GM21381 (cell line): ENCODE measurements around the gene RABIF.
"Not testable (repeated sequence)": the region's sequence is repeated elsewhere in the genome, so short reads cannot be mapped to it uniquely, and the experiment has no call there.

Source experiments
- ATAC-seq: cut with Tn5 transposase; IDR thresholded peaks from one replicate; pipeline ENCODE4 v1.9.1; 2021; ENCODE audit warnings: mild to moderate bottlenecking, moderate library complexity; ENCODE audit not compliant: unreplicated experiment

The RABIF gene

DNA sequence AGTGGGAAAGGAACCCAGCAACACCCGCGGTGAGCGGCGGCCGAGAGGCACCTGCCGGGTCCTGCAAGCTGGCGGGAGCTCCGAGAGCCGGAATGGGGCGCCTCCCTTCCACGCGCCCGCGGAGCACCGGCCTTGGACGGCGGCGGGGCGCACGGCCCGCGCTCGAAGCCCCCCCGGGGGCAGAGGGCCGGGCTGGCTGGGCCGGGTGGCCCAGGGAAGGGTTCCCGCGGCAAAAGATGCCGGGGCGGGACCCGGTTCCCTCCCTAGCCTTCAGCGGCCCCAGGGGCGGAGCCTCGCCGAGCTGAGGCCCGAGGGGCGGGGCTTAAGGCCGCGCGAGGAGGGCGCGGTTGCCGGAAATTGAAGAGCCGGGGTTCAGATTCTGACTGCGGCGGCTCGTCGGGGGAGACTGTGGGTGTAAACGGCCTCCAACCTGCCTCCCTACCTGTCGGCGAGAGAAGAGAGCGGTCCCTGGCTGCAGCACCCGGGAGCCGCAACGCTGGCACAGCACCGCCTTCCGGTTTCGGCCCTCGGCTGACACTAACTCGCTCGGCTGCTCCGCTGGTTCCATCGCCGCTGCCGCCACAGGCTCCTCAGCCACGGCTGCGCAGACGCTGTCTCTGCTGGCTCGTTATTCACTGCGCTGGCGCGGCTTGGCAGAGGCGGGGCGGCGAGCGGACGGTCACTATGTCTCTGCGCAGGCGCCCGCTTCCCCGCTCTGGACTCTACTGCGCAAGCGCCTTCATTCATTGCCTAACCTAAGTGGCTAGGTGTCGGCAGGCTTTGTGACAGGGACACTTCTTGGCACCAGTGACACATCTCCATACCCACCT lies at the start of gene RABIF:
Gene RABIF (minus strand): TSS at position 619 of the 830 bp plus-strand sequence. CDS start 51 bp downstream, at position 568.
- peak; percentile 87 for ATAC-seq

DNA sequence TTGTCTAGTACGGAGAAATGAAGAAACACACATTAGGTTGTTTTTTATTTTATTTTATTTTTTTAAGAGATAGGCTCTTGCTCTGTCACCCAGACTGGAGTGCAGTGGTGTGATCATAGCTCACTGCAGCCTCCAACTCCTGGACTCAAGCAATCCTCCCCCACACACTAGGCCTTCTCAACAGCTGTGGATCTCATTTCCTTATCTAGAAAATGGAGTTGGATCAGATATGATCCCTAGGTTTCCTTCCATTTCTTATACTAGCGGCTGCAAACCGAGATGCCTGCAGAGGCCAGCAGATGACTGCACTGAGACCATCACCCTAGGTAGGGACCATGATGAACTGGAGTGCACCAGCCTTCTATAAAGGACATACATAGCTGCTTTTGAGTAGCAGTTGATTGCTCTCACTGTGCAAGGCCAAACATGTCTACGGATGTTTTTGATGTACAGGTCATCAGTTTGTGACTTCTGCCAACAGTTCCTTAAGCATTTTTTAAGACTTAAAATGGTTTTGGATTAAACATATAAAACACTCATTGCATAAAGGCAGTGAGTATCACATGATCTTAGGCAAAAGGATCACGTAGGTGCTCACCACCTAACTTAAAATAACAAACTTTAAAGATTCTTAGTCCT lies 49.5 kb upstream of the RABIF start:
- ATAC-seq, result no peak

GRCh38 chr1:202936409-202936808 lies 47.5 kb upstream of the RABIF start:
- not testable (repeated sequence) for ATAC-seq

DNA sequence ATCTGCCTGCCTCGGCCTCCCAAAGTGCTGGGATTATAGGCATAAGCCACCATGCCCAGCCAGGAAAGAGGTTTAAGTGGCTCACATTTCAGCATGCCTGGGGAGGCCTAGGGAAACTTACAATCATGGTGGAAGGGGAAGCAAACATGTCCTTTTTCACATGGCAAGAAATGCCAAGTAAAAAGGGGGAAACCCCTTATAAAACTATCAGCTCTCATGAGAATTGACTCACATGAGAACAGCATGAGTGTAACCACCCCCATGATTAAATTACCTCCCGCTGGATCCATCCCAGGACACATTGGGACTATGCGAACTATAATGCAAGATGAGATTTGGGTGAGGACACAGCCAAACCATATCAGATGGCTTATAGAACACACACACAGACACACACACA lies 46.9 kb upstream of the RABIF start:
- ATAC-seq, result no peak

- no peak for ATAC-seq
Observed at GRCh38 chr1:202934755-202935154, 45.8 kb upstream of the RABIF start.

DNA sequence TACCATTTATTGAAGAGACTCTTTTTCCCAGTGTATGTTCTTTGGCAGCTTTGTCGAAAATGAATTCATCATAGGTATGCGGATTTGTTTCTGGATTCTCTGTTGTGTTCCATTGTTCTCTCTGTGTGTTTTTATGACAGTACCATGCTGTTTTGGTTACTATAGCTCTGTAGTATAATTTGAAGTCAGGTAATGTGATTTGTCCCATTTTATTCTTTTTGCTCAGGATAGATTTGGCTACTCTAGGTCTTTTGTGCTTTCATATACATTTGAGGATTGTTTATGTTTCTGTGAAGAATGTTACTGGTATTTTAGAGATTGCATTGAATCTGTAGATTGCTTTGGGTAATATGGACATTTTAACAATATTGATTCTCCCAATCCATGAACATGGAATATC lies 43.5 kb upstream of the RABIF start:
- no peak for ATAC-seq

DNA sequence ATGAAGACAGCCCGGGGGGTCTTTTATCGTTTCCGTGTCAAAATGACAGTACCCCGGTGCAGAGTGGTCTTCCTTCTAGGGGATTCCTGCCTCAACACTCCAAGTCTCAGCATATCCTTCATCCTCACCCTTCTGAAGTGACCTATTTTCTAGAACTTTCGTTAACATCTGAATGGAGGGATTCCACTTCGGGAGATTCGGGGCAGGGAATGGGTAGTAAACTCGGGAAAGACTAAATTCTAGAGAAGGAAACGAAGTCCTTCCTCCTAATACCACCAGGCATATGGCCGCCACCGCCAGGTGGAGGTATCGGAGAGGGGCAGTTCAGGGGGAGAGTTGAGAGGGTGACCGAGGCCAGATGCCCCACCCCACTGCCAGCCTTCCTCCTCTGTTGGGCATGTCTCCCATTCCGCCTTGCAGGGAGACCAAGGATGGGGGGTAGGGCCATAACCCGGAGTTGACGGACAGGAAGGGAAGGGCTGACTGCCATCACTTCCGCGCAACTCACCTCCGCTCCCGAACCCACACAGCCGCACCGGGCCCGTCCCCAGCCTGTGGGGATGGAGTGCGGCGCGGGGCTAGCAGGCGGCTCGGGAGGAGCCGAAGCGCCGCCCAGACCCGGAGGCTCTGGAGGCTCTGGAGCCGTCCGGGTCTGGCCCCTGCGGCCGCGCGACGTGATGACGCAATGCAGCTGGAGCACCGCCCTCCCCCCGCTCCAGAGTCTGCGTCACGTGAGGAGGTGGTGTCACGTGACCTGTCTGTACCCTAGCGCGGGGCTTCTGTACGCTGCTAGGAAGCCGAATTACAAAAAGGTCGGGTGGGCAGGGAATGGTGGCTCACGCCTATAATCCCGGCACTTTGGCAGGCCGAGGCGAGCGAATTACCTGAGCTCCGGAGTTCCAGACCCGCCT lies 37.9 kb upstream of the RABIF start, which contains the start of gene KLHL12:
Gene KLHL12 (minus strand): TSS at position 654 of the 911 bp plus-strand sequence. CDS start 2,072 bp downstream, outside the sequence.
- peak; percentile 93 for ATAC-seq

DNA sequence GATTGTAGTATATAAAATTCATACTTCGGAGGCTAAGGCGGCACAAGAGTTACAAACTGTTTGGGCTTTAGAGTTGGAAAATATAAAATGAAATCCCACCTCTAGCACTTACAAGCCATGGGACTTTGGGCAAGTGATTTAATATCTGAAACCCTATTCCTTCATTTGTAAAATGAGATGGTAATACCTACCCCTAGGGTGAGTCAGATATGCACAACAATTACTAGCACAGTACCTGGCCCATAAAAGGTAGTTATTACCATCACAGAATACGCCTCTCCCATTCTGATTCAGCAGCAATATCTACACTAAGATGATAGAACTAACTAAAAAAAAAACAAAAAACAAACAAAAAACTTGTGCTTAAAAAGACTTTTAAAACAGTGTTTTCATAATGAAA lies 34.6 kb upstream of the RABIF start:
- no peak for ATAC-seq

DNA sequence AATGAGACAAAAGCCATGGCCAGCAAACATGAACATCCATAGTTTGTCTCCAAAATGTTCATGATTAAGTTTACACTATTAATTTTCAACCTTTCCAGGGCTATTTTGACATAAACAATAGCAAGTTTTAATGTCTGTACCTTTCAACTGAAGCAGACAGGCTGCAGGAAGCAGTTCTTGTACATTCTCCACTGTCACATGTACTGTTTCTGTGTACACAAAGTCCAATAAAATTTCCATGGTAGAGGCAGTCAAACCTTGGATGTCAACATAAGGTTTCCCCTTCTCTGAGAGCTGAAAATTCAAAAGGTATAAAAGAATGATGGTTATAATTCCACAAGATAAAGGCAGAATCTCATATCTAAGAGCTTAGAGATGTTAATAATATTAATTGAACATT lies 30.7 kb upstream of the RABIF start:
- no peak for ATAC-seq

DNA sequence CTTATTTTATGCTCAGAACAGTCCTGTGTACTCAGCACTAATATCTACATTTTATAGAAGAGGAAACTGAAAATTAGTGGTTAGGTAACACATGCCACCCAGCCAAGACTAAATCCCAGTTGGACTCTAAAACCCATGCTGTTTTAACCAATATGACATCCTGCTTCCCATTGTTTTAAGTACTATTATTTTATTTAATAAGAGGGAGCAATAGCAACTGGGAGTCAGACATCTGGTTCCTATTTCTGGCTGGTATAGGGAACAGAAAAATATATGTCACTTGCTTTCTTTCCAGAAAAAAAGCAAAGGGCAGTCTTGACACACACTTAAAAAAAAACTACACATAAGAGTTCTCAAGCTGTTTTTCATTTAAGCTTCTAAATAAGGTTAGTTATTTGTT lies 26.2 kb upstream of the RABIF start:
- no peak for ATAC-seq

GRCh38 chr1:202912476-202912875 lies 23.5 kb upstream of the RABIF start:
- ATAC-seq, result not testable (repeated sequence)

DNA sequence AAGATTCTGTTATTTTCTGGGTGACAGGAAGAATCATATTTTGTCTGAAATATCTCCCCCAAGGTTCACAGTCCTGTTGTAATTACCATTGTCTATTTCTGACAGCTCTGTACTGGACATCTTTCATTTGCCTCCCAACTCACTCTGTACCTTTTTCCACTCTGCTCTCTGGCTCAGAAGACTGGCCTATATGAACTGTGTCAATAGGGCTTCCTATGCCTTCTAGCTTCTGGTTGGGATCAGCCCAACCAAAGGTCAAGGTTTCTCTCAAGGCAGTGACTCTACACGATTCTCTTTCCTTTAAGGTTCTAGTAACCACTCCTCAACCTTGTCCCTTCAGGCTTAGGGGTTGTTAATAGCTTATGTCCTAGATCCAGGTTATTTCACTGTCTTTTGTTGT lies 20.5 kb upstream of the RABIF start:
- no peak for ATAC-seq

- no peak for ATAC-seq
Observed at GRCh38 chr1:202908998-202909397, 20.0 kb upstream of the RABIF start.

DNA sequence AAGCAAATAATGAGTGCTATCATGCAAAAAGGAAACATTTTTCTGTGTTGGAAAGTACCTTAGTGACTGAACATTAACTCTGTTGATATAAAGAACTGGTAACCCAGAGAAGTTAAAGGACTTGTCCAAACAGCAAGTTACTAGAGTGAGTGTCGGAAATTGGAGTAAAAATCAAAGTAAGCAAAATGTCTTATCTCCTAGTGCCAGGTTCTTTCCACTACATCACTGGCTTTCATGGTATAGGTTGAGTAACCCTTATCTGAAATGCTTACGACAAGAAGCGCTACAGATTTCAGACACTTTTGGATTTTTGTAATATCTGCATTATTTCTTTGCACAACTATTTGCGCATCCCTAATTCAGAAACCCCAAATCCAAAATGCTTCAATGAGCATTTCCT lies 16.4 kb upstream of the RABIF start:
- no peak for ATAC-seq

DNA sequence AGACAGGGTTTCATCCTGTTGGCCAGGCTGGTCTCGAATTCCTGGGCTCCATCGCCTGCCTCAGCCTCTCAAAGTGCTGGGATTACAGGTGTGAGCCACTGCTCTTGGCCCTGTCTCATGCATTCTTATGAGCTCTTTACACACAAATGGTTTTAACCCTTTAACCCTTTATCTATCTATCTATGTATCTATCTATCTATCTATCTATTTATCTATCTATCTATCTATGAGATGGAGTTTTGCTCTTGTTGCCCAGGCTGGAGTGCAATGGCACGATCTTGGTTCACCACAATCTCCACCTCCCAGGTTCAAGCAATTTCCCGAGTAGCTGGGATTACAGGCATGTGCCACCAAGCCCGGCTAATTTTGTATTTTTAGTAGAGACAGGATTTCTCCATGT lies 14.9 kb upstream of the RABIF start:
- not testable (repeated sequence) for ATAC-seq

- ATAC-seq, result no peak
Observed at GRCh38 chr1:202901555-202901954, 12.6 kb upstream of the RABIF start.

DNA sequence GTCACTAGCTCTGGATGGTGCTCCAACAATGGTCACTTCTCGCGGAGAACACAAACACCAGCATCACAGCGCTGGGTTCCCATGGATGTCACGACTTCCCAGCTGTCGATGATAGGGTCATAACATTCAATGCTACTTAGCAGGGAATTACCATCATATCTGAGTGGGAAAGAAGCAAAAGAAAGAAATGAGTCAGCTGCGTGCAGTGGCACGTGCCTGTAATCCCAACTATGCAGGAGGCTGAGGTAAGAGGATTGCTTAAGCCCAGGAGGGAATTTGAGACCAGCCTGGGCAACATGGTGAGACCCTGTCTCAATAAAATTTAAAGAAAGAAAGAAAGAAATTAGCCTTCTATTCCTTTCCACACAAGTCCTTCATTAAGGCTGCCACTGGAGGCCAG lies 3.6 kb upstream of the RABIF start:
- no peak for ATAC-seq

DNA sequence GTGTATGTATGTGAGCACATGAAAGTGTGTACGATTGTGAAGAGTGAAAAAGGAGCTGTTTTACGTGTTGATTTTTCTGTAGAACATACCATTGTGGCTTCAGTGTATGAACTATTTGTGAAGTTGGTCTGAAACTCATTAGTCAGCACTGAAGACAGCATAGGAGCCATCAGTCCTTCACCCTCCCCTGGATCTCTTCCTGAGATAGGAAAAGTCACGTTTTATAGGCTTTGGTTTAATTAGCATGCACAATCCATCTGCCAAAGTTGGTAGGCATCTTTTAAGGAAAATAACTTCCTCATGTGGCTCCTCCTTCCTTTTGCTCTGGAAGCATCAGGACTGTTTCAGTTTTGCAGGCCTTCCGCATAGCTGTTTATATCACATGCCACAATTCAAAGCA lies 1.4 kb upstream of the RABIF start:
- no peak for ATAC-seq

DNA sequence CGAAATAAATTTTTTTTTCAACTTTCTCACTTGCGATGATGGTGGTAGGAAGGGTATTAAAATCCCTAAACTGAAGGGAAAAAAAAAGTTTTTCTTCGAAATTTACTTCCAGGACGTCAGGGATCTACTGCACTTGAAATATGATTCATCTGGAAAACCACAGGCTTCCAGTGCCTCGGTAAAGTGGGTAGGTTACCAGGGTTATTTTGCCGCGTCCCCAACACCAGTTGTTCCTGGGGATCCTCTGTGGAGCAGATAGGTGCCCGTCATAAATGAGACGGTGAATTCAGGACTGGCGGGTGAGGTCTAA lies 773 bp downstream of the RABIF start:
- no peak for ATAC-seq

DNA sequence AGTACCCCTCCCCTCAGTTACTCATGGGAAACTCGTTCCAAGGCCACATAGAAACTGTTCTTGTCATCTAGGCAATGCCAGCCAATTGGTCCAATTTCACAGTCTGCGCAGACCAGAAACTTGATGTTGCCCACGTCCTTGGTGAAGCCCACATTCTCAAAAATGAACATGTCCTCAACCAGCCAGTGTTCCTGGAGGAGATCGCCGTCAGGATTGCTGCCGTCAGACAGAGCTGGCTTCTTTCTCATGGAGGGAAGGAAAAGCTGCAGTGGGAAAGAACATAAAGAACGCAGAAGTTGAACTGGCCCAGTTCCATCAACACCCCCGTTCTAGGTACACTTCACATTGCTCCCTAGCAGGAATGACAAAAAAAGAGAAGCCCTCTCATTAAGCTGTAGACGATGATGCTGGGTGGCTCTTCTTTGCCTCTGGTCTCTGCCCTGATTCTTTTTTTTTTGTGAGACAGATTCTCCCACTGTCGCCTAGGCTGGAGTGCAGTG lies 7.9 kb downstream of the RABIF start:
- no peak for ATAC-seq

DNA sequence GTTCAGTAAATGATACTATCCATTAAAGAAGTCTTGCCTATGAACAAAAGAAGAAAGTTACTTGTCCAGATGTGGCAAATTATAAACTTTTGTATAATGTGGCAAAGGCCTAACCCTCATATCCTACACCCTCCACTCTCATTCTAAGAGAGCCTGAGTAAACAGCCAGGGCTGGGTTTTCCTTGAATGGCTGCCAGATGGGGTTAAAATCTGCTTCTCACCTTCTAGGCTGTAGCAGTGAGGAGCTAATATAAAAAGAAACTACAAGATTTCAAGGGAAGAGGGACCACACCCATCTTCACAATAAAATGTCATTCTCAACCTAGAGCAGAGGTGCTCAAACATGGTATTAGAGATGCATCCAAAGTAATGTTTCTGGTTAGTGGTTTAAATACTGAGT lies 8.9 kb downstream of the RABIF start:
- no peak for ATAC-seq
